SHP77 treated with DMSO at 0.1 percent for 48 hours (cell line): ENCODE results near the gene AEBP2.
A peak's percentile ranks its signal among the peaks of the same experiment; 100 is the strongest.
"Not testable (repeated sequence)": the region's sequence is repeated elsewhere in the genome, so short reads cannot be mapped to it uniquely, and the experiment has no call there.

Experiments
- DNase-seq: peaks from one replicate; lab custom pipeline; 2025; lab: John Stamatoyannopoulos, UW

AEBP2 gene

GRCh38 chr12:19439059-19440018 is at the start of gene AEBP2:
Gene AEBP2 (plus strand): TSS chr12:19439492. CDS start chr12:19439700, 208 bp downstream.
- DNase-seq = peak; percentile 31

DNA sequence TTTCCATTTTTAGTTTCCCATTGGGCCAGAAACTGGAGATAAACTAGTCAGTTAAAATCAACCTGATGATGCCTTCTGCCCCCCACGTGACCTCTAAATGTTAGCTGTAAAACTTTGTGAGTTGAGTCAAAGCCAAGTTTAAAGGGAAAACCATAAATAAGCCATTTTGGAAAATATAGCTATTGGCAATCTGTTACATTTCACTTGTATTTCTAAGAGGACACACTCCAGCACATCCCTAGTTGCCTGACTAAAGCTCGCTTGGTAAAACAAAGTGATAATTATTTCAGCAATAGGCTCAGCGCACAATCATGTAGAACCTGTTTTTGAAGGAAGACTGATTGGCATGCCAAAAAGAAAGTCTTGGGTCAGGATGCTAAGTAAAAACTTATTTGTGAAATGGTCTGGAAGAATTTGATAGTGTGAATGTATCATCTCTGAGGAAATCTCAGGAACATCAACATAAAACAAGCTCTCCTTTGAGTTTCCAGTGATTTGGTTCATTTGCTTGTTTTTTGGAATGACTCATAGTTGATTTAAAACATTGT is 49.2 kb upstream of the AEBP2 start:
- DNase-seq = no peak

DNA sequence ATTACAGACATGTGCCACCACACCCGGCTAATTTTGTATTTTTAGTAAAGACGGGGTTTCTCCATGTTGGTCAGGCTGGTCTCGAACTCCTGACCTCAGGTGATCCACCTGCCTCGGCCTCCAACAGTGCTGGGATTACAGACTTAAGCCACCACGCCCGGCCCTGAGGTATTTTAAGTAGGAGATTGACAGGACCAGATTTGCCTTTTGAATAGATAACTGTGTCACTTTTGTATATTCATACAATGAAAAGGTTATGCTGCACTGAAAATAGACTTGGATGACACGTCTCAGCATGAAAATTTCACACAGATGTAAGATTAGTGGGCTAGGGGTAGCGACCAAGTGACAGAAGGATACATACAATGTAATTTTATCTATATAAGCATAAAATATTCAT is 46.6 kb upstream of the AEBP2 start:
- not testable (repeated sequence) for DNase-seq

DNA sequence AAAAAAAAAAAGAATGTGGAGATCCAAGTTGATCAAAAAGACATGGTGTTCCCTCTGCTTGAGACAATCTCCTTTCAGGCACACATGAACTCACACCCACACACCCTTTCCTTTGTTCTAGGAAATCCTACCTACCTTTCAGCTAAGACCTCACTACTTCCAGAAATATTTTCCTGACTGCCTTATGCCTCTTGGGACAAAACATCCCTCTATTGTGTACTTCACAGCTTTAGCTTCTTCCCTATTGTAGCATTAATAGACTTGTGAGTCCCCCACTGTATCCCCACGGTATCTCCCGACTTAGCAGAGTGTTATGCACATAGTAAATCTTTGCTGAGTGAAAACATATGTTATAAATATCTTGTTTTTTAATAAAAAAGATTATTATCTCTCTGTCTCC is 44.9 kb upstream of the AEBP2 start:
- DNase-seq = no peak

GRCh38 chr12:19397534-19397933 is 41.8 kb upstream of the AEBP2 start:
- DNase-seq = no peak

DNA sequence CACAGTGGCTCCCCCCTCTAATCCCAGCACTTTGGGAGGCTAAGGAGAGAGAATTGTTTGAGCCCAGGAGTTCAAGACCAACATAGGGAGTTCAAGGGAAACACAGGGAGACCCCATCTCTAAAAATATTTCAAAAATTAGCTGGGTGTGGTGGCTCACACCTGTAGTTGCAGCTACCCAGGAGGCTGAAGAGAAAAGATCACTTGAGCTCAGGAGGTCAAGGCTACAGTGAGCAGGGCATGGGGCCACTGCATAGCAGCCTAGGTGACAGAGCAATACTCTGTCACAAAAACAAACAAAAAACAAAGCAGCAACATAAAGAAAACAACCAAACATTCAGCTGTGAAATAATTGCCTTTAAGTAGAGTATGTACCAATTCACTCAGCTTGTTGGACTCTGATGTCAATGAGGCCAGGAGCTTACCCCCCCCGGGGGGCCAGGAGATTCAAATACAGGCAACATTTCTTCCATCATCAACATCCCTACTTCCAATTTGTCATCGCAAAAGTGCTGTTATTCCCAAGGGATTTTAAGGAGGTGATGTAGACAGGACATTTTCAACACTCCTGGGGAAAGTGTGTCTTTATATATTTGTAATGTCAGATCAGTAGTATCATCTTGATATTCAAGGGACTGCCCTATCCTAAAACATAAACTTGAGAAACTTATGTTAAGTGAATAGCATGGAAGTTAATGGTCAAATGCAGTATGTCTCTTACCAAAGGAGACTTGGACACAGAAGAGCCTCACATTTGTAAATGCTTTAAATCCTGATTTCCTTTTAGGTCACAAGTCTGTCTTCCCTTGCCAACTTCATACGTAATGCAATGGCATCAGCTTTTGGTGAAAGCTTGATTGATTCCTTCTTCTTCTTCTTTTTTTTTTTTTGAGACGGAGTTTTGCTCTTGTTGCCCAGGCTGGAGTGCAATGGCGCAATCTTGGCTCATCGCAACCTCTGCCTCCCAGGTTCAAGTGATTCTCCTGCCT is 40.6 kb upstream of the AEBP2 start:
- no peak for DNase-seq

DNA sequence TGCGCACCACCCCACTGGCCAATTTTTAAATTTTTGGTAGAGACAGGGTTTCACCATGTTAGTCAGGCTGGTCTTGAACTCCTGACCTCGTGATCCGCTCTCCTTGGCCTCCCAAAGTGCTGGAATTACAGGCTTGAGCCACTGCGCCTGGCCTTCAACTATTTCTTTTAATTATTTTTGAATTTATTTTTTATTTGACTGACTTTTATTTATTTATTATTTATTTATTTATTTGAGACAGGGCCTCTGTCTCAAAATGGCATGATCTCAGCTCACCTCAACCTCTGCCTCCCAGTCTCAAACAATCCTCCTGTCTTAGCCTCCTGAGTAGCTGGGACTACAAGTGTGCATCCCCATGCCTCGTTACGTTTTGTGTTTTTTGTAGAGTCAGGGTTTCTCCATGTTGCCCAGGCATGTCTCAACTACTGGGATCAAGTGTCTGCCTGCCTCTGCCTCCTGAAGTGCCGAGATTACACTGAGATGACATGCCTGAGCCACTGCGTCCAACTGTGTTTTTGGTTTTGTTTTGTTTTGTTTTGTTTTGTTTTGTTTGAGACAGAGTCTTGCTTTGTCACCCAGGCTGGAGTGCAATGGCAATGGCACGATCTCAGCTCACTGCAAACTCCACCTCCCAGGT is 38.5 kb upstream of the AEBP2 start:
- not testable (repeated sequence) for DNase-seq

- DNase-seq = no peak
Measured at GRCh38 chr12:19402211-19402610, 37.1 kb upstream of the AEBP2 start.

DNA sequence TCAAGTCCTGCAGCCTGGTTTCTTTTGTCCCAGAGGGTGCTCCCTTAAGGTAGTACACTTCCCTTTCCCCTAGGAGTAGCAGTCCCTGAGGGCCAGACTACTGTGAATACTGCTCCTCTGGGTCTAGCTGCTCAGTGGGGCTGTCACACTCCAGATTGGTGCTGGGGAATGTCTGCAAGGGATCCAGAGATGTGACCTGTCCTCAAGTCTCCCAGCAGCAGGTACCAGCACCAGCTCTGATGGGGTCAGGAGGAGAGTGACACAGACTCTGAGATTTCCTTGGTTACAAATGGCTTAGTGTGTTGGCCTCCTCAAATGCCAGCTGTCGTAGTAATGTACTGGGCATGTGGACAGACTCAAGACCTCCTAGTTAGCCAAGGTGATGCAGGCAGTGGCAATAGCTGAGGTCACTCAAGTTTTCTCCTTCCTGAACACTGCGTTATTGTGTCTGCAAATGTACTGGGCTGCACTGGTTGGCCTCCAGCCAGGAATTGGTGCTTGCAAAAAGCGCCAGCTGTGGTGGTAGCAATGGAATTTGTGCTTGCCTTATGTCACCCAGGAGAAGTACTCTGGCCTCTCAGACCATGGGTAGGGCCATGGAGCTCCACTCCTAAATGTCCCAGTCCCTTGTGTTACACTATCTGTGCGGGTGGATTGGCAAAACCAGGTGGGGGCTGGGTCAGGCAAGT is 36.4 kb upstream of the AEBP2 start:
- peak; percentile 2 for DNase-seq

DNA sequence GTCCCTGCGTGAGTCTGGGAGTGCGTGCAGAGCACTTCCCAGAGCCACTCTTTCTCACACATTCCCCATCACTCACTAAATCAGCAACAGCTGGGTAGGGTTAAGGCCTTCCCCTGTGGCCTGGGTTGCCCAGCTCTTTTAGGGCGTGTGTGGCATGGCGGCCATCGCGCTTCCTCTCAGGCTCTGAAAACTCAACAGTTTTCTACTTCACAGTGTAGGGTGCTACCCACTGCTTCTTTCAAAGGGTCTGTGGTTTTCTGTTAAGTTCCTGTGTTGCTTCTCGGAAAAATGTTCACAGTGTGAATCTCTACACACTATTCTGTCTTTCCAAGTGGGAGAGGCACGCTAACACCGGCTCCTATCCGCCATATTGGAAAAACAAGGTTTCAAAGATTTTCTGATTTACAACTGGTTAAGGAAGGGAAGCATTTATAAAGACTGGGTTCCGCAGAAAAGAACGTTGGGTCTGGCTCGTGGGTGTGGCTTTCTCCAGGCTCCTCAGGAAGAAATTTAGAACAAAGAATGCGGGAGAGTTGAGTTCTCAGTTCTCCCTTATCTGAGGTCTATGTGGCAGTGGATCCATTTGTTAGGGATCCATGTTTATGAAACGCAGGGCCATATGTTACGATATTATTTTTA is 34.9 kb upstream of the AEBP2 start:
- no peak for DNase-seq

- DNase-seq = no peak
Measured at GRCh38 chr12:19409376-19409775, 29.9 kb upstream of the AEBP2 start.

GRCh38 chr12:19410211-19410610 is 29.1 kb upstream of the AEBP2 start:
- DNase-seq = no peak

DNA sequence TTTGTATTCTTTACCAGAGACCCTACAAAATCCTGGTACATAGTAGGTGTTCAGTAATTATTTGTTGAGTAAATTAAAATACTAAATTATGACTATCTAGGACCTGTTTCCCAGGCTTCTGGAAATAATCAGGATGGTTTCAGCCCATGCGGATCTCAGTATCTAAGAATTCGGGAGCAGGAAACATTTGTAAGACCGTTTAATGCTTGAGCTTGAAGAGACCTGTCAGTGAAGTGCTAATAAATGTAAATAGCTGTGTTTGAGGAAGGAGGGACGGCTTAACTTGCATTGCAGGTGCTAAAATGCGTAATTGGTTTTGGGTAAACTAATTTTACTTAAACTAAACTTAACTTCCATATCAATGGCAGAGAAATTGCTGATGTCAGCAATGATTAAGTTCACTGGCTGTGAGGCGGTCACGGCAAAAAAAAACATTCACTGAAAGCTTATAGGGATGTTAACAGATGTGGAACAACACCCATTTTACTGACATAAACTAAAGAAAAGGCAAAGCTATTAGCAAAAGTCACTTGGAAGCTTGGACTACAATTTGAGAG is 28.6 kb upstream of the AEBP2 start:
- no peak for DNase-seq

- no peak for DNase-seq
Measured at GRCh38 chr12:19411234-19412204, 27.8 kb upstream of the AEBP2 start.

DNA sequence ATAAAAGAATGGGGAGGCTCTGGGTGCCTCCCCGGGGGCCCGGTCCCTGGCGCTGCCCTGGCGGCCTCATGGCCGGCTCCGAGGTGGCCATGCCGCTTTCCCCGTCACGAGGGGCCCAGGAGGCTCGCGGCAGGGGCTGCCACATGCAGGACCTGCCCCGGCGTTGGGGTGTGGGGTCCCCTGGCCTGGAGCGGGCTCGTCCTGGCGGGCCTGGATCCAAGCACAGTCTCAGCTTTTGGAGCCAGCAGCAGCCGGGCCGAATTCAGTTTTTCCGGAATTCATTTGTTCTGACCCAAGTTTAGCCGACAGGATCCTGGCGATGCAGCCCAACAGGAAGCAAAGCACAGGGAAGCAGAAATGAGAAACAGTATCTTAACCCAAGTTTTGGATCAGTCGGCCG is 26.4 kb upstream of the AEBP2 start:
- no peak for DNase-seq

- DNase-seq = not testable (repeated sequence)
Measured at GRCh38 chr12:19413582-19413981, 25.7 kb upstream of the AEBP2 start.

DNA sequence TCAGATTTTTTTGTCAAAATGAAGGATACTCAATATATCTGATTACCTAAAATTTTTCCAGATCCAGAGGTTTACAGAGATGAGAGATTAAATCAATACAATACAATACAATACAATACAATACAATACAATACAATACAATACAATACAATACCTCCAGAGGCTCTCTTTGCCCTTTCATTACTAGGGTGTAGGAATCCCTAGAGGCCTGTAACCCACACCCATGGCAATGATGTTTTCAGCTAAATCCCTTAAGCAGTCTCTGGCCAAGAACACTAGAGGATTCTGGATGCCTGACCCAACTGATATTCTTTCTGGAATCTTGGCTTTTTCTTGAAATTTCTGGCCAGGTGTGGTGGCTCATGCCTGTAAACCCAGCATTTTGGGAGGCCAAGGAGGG is 23.7 kb upstream of the AEBP2 start:
- DNase-seq = no peak

DNA sequence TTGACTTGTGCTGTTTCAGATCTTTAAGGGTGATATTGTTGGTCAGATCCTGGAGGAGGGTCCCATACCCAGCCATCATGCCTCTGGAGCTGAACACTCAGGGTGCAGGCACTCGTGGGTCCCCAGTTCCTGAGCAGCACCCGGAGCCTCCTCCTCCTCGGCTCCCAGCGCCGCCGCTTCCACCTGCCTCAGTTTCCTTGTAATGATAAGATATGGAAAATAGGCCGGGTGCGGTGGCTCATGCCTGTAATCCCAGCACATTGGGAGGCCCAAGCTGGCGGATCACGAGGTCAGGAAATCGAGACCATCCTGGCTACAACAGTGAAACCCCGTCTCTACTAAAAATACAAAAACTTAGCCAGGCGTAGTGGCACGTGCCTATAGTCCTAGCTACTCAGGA is 20.2 kb upstream of the AEBP2 start:
- no peak for DNase-seq
